ENCODE results near the gene IDUA.
A peak's percentile ranks its signal among the peaks of the same experiment; 100 is the strongest.
"Not testable (repeated sequence)": the region's sequence is repeated elsewhere in the genome, so short reads cannot be mapped to it uniquely, and the experiment has no call there.

The IDUA gene

GRCh38 chr4:986879-987623 lies at the start of gene IDUA:
TSS of gene IDUA (plus strand) at chr4:987044. CDS start at chr4:987085, 41 bp downstream.
- peak; percentile 60 for TF ChIP-seq CTCF (conservative IDR thresholded peaks at IDR 0.05; ENCODE audit: low read depth, low read length)
- peak; percentile 67 for DNase-seq (ENCODE audit: low read depth)
- peak within 1 kb of the TSS; percentile 70 for H3K4me3 ChIP-seq (ENCODE audit: low read depth, low read length)

- not testable (repeated sequence) for DNase-seq (ENCODE audit: low read depth)
These were observed 47.3 kb upstream of the IDUA start for GRCh38 chr4:939508-939907.

GRCh38 chr4:945274-946102 lies 41.4 kb upstream of the IDUA start:
- no peak for TF ChIP-seq CTCF (conservative IDR thresholded peaks at IDR 0.05; ENCODE audit: low read depth, low read length)
- DNase-seq (ENCODE audit: low read depth) = peak; percentile 28
- peak overlapping the region; percentile 47 for H3K4me3 ChIP-seq (ENCODE audit: low read depth, low read length)

More at GRCh38 chr4:939508-939907, 47.3 kb upstream of the IDUA start:
- H3K4me3 ChIP-seq (ENCODE audit: low read depth, low read length) = not testable (repeated sequence)

GRCh38 chr4:946103-946450 lies 40.8 kb upstream of the IDUA start:
- TF ChIP-seq CTCF (conservative IDR thresholded peaks at IDR 0.05; ENCODE audit: low read depth, low read length) = no peak
- DNase-seq (ENCODE audit: low read depth) = no peak
- H3K4me3 ChIP-seq (ENCODE audit: low read depth, low read length) = no peak overlapping the region

- no peak for DNase-seq (ENCODE audit: low read depth)
- TF ChIP-seq CTCF (conservative IDR thresholded peaks at IDR 0.05; ENCODE audit: low read depth, low read length) = no peak
- no peak overlapping the region for H3K4me3 ChIP-seq (ENCODE audit: low read depth, low read length)
These were observed 40.0 kb upstream of the IDUA start for GRCh38 chr4:946517-947471.

GRCh38 chr4:947491-947971 lies 39.3 kb upstream of the IDUA start:
- TF ChIP-seq CTCF (conservative IDR thresholded peaks at IDR 0.05; ENCODE audit: low read depth, low read length) = no peak
- no peak for DNase-seq (ENCODE audit: low read depth)
- no peak overlapping the region for H3K4me3 ChIP-seq (ENCODE audit: low read depth, low read length)

Measured in choroid plexus epithelial cell (primary cell).